Left renal cortex interstitium (tissue), 4 donors: ENCODE data around the gene PGBD2. TPM values are rescaled to one million over a fixed set of nuclear protein-coding genes. Genes with fewer than 3 reads are reported as not detected.
"Not testable (repeated sequence)": the region's sequence is repeated elsewhere in the genome, so short reads cannot be mapped to it uniquely, and the experiment has no call there.

Source experiments
- DNase-seq, 4 donors: peaks; one replicate each; pipeline ENCODE4 v3.0.0-alpha.2; 2013; ENCODE audit warnings: low read depth in 4 of 4, low spot score in 2 of 4, missing footprints in 1 of 4
- polyA plus RNA-seq, 4 donors: library from polyadenylated mRNA; unstranded; fragments of 120-200 nt; gene quantifications; one replicate each; pipeline ENCODE4 v1.2.1, GENCODE V29; 2013; ENCODE audit not compliant: insufficient read length in 4 of 4

Gene PGBD2, protein sequence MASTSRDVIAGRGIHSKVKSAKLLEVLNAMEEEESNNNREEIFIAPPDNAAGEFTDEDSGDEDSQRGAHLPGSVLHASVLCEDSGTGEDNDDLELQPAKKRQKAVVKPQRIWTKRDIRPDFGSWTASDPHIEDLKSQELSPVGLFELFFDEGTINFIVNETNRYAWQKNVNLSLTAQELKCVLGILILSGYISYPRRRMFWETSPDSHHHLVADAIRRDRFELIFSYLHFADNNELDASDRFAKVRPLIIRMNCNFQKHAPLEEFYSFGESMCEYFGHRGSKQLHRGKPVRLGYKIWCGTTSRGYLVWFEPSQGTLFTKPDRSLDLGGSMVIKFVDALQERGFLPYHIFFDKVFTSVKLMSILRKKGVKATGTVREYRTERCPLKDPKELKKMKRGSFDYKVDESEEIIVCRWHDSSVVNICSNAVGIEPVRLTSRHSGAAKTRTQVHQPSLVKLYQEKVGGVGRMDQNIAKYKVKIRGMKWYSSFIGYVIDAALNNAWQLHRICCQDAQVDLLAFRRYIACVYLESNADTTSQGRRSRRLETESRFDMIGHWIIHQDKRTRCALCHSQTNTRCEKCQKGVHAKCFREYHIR
- 10 to 100 TPM; 10.1 to 15.0 (median 12.4) TPM for polyA plus RNA-seq

- peak; percentile 86 to 89 (median 87) for DNase-seq
Observed at GRCh38 chr1:248906009-248906752, at the start of gene PGBD2. PGBD2 (plus strand) TSS chr1:248906235; CDS start chr1:248913863, 7,628 bp downstream.

DNA sequence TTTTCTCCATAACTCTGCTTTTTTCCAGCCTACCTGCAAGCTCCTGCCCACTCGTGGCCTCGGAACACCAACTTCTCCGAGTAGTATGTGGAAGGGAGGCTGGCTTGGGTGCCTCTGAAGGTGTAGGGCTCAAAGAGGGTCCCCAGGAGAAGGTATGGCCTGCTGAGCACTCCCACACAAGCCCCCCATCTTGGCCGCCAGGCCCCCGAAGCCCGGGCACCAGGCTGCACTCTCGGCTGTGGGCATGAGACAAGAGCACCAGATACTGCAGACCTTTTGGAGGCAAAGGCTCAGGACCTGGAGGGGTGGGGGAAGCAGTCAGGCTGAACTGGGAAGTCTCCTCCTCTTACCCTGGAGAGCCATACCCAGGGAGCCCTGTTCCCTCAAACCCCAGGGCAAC is 48.8 kb upstream of the PGBD2 start:
- no peak for DNase-seq

- no peak for DNase-seq
Observed at GRCh38 chr1:248857749-248858095, 48.3 kb upstream of the PGBD2 start.

DNA sequence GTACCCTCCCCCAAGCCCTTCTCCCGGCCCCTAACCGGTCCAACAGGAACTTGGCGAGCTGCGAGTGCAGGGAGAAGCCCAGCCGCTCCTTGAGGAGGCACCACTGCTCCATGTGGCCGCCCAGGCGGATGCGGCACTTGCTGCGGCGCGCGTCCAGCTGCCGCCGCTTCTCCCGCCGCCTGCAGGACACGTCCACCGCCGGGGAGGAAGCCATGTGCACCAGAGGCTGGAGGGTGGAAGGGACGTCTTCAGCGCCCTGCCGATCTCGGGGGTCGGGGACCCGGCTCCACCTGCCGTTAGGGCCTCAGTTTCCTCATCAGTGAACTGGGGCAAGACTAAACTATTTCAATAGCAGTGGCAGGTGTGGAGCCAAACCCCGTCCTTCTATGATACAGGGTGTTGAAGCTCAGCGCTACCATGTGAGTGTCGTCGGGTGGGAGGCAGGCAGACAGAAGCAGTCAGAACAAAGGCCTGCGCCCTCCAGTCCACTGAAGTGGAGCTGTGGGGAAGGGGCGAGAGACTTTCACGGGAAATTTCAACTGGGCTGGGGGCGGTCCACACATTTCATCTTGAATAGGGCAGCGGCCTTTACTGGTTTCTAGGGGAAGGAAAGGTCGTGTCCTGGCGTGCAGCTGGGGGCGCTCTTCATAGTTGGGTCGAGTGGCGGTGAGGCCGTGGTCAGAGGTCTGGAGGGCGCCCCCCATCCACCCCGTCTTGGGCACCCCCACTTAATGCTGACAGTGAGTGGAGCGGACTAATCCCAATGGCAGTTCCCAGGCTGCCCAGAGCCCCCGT is 47.7 kb upstream of the PGBD2 start:
- DNase-seq = peak; percentile 44 to 54 (median 51)

DNA sequence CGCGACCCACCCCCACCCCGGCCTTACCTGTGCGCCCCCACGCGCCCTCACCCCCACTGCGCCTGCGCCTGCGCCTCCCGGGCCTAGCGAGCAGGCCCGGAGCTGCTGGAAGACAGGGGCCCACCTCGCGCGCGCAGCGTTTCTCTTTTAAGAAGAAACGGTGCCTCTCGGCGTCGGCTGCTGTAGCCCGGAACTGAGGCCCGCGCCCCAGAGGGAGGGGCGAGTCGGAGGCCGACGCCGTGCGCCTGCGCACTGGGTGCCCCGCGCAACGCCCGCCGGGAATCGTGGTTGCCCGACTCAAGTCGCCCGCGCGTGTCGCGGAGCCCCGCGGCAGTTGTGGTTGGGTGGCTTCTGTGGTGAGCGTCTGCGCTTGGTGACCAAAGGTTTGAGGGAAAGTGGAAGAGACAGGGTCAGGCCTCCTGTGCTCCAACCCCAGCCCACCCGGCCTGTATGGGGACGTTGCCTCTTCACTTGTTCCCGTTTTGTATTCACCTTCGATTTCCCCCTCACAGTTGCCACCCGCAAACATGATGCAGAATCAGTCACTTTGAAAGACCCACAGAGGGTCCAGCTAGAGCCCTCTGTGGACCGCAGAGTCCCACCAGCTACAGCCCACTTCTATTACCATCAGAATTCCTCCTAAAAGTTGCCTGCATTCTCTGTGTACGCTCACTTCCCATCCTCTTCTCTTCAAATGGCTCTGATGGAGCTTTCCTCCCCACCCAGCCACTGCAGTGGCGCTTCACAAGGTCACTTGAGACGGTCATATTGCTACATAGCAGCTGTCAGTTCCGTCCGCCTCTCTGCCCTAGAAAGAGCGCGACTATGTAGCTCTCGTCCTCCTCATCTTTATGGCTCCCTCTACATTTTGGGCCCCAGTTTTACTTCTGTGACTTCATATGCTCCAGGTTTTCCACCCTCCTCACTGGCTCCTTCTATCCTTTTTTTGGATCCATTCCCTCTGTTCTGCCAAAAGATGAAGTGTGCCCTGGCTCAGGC is 46.8 kb upstream of the PGBD2 start, which contains the start of gene ZNF692:
ZNF692 (minus strand) TSS at position 195 of the 999 bp plus-strand sequence. CDS start 776 bp downstream, outside the sequence.
- DNase-seq = peak; percentile 77 to 94 (median 92)

- no peak for DNase-seq
Observed at GRCh38 chr1:248860007-248860406, 46.0 kb upstream of the PGBD2 start.

DNA sequence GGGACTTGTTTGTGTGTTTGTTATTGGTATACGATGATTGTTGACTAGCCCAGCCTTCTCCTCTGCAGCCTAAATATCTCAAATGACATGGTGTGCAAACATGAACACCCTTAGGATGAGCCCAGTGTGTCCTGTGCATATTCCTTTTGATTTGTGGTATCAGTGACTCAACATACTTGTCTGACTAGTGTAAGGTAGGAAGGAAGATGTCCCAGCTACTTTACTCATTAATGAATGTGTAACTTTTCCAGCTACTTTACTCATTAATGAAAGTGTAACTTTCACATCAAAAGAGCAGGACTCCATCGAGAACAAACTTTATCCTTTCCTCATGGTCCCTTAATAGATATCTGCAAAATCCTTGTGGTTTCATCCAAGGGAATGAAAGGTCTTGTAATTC is 44.4 kb upstream of the PGBD2 start:
- DNase-seq = no peak

DNA sequence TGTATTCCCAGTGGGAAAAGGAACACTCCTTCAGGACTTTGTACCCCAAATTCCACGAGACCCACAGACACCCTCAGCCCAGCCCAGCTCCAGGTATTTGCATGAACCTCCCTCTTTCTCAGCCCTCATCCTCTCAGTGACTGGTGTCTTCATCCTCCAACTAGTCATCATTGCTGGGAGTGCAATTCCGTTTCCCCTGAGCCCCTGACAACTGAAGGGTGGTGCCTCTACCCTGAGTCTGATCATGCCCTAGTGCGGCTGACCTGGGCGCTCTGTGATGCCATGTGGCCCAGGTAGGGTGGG is 43.4 kb upstream of the PGBD2 start:
- DNase-seq = no peak

DNA sequence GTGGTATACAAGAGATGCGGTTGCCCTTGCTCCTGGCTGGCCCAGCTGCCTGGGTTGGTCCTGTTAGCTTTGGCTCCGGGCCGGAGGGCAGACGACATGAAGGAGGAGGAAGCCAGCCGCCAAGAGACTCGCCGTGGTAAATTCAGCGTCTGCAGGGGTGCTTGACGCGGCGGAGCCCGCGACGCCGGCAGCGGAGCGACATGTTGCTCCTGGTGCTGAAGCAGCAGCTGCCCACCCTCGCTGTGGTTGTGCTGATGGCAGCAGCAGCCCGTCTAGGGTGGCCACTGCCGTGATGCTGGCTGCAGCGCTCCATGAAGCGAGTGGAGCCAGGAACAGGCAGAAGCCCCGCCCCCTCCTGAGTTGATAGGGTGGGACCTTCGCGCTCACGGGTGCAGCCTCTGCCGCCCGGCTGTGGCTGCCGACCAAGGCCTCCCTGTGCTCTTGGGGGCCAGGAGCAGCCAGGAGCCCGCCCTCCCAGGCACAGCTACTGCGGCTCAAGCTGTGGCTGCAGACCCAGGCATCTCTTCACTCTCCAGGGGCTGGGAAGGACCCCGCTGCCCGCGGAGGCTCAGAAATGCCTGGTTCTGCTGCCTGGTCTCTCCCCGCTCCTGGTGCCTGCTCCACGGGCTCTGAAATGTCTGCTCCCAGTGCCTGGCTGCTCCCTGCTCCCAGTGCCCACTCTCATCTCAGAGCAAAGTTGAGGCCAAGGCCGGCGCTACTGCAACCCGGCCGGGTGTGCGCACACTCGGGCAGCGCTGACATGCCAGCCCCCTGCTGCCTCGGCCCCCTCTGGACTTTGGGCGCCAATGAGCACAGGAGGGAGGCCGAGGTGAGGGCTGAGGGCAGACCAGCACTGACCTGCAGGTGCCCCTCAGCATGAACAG is 42.8 kb upstream of the PGBD2 start:
- DNase-seq = peak in 3 of 4 donors; percentile 42 to 73 (median 72)

- DNase-seq = no peak
Observed at GRCh38 chr1:248871837-248872401, 34.1 kb upstream of the PGBD2 start.

- peak; percentile 59 to 79 (median 68) for DNase-seq
Observed at GRCh38 chr1:248872752-248873408, 33.2 kb upstream of the PGBD2 start.

- DNase-seq = peak; percentile 90 to 96 (median 92)
Observed at GRCh38 chr1:248873409-248873992, 32.5 kb upstream of the PGBD2 start.

DNA sequence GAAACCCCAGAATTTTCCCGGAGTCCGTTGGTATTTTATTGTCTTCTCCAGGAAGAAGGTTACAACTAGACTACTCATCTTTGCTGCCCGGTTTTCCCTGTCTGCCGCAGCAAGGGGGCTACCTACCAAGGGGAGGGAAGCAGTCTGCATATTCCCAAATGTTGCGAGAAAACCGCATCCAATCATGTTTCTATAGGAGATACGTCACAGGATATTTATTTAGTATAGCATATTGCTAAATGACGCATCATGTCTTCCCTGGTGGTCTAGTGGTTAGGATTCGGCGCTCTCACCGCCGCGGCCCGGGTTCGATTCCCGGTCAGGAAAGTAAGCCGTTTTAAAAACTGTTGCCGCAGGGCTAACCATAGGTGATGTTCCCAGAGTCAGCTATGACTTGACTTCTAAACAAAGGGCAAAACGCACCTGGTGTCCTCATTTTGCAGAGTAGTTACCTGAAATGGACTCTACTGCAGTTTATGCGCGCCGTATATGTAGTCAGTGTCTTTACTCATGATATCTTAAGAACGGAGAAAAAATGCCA is 32.0 kb upstream of the PGBD2 start:
- peak; percentile 82 to 94 (median 85) for DNase-seq

DNA sequence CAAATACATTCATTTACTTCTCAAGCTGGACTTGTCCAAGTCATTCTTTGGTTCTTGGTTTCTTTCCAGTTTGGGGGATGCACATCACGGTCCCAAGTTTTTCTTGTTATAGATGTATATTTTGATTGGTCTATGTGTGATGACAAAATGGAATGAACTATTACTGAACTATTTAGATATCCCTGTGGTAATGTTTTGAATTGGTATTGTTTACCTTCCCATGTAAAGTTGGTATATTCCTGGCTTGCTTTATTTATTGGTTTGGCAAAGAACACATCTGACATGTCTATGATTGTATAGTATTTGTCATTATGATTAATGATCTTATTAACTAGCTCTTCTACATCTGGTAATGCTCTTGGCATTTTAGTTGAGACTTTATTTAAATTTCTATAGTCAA is 24.8 kb upstream of the PGBD2 start:
- no peak for DNase-seq

GRCh38 chr1:248882427-248882826 is 23.6 kb upstream of the PGBD2 start:
- not testable (repeated sequence) for DNase-seq

GRCh38 chr1:248884632-248885295 is 21.3 kb upstream of the PGBD2 start:
- DNase-seq = no peak
